Measurements from ENCODE around the gene CYSRT1.
A peak's percentile ranks its signal among the peaks of the same experiment; 100 is the strongest.
"Not testable (repeated sequence)": the region's sequence is repeated elsewhere in the genome, so short reads cannot be mapped to it uniquely, and the experiment has no call there.

CYSRT1 gene

DNA sequence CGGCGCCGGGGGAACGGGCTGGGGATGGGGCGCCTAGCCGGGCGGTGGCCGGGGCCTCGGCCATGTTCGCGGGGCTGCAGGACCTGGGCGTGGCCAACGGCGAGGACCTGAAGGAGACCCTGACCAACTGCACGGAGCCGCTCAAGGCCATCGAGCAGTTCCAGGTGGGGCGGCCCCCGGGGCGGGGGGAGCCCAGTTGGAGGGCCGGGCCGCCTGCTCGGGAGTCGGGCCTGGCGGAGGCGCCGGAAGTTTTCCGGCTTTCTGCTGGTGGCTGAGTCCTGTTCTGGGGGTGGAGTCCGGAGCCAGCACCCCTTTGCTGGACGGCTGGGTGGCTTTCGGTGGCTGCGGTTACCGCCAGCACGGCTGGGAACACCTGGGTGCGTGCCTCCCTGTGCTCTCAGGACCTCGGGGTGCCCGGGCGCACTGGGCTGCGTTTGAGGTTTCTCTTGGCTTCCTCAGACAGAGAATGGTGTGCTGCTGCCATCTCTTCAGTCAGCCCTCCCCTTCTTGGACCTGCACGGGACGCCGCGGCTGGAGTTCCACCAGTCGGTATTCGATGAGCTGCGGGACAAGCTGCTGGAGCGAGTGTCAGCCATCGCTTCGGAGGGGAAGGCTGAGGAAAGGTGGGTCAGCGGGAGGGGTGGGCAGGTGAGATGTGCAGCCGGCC lies 30.6 kb downstream of the CYSRT1 start:
- DNase-seq (no peak), ATAC-seq (replicated peaks) (peak; percentile 12)
- Mint-ChIP-seq H3K4me1 (ENCODE audit: low read depth in 2 of 2) (peaks cover 5 to 11% of the 10 kb centered on the region in 2 donors), H3K27me3 (no peaks in the 10 kb centered on the region), H3K9me3 (no peaks in the 10 kb centered on the region), H3K27ac (no peak overlapping the region), H3K4me3 (peak overlapping the region; percentile 85 to 91), H3K36me3 (ENCODE audit: insufficient read depth) (peaks cover 45% of the 10 kb centered on the region)

- Mint-ChIP-seq H3K9me3 (no peaks in the 10 kb centered on the region), H3K27me3 (no peaks in the 10 kb centered on the region), H3K4me3 (peak overlapping the region; percentile 85 to 91), H3K4me1 (ENCODE audit: low read depth in 2 of 2) (peaks cover 5 to 11% of the 10 kb centered on the region in 2 donors), H3K27ac (peak overlapping the region in 1 of 2 donors; percentile 5), H3K36me3 (ENCODE audit: insufficient read depth) (peaks cover 52% of the 10 kb centered on the region)
- no peak for ATAC-seq (replicated peaks)
- DNase-seq: no peak
Measured at GRCh38 chr9:137256362-137256761, 31.4 kb downstream of the CYSRT1 start.

DNA sequence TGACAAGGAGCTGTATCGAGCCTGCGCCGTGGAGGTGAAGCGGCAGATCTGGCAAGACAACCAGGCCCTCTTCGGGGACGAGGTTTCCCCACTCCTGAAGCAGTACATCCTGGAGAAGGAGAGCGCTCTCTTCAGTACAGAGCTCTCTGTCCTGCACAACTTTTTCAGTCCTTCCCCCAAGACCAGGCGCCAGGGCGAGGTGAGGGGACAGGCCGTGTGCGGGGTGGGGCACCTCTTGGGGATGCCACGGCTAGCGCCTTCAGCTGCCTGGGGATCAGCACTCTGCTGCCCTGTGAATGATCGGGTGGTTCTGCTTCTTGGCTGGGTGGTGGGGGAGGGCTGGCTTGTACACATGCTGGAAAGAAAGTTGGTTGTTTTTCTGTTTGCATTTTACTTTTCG lies 31.9 kb downstream of the CYSRT1 start:
- peaks cover 52% of the 10 kb centered on the region for H3K36me3 Mint-ChIP-seq (ENCODE audit: insufficient read depth)
- no peaks in the 10 kb centered on the region for H3K9me3 Mint-ChIP-seq
- no peak overlapping the region for H3K27ac Mint-ChIP-seq
- peaks cover 8 to 11% of the 10 kb centered on the region in 2 donors for H3K4me1 Mint-ChIP-seq (ENCODE audit: low read depth in 2 of 2)
- no peak for ATAC-seq (replicated peaks)
- no peak for DNase-seq
- H3K27me3 Mint-ChIP-seq: no peaks in the 10 kb centered on the region
- peak overlapping the region; percentile 85 to 91 for H3K4me3 Mint-ChIP-seq

- not testable (repeated sequence) for ATAC-seq (replicated peaks); H3K9me3 Mint-ChIP-seq; H3K27ac Mint-ChIP-seq; H3K4me3 Mint-ChIP-seq; H3K4me1 Mint-ChIP-seq (ENCODE audit: low read depth in 2 of 2); DNase-seq; H3K27me3 Mint-ChIP-seq
- peaks cover 55% of the 10 kb centered on the region for H3K36me3 Mint-ChIP-seq (ENCODE audit: insufficient read depth)
Measured at GRCh38 chr9:137262173-137262908, 37.4 kb downstream of the CYSRT1 start.

- DNase-seq (no peak), ATAC-seq (replicated peaks) (no peak)
- peaks cover 0 to 3% of the 10 kb centered on the region in 2 donors for H3K4me1 Mint-ChIP-seq (ENCODE audit: low read depth in 2 of 2)
- no peak overlapping the region for H3K4me3 Mint-ChIP-seq
- H3K27ac Mint-ChIP-seq: no peak overlapping the region
- no peaks in the 10 kb centered on the region for H3K9me3 Mint-ChIP-seq
- H3K36me3 Mint-ChIP-seq (ENCODE audit: insufficient read depth): peaks cover 57% of the 10 kb centered on the region
- no peaks in the 10 kb centered on the region for H3K27me3 Mint-ChIP-seq
Measured at GRCh38 chr9:137262909-137263285, 37.9 kb downstream of the CYSRT1 start.

DNA sequence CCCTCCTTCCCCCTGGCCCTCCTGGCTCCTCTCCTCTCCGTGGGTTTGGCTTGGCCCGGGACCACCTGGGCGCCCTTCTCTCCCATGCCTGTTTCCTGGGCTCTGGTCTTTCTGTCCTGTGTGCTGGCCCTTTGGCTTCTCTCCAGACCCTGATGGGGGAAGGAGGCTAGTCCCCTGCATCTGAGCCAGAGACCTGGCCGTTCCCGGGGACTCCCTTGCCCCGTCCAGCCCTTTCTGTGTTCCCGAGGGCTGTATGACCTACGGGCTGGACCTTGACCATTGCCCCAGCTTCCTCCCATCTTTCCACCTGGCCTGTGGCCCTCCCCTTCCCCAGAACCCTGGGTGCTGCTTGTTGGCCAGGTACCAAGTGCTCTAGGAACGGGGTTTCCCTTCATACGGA lies 38.5 kb downstream of the CYSRT1 start:
- Mint-ChIP-seq H3K36me3 (ENCODE audit: insufficient read depth) (peaks cover 55% of the 10 kb centered on the region), H3K27me3 (no peaks in the 10 kb centered on the region), H3K27ac (peak overlapping the region in 1 of 2 donors; percentile 60), H3K4me1 (ENCODE audit: low read depth in 2 of 2) (peaks cover 0 to 5% of the 10 kb centered on the region in 2 donors), H3K9me3 (no peaks in the 10 kb centered on the region), H3K4me3 (no peak overlapping the region)
- no peak for ATAC-seq (replicated peaks)
- no peak for DNase-seq

- H3K27me3 Mint-ChIP-seq: no peaks in the 10 kb centered on the region
- peaks cover 51% of the 10 kb centered on the region for H3K36me3 Mint-ChIP-seq (ENCODE audit: insufficient read depth)
- no peak overlapping the region for H3K4me3 Mint-ChIP-seq
- peaks cover 0 to 8% of the 10 kb centered on the region in 2 donors for H3K4me1 Mint-ChIP-seq (ENCODE audit: low read depth in 2 of 2)
- DNase-seq: no peak
- no peak for ATAC-seq (replicated peaks)
- no peaks in the 10 kb centered on the region for H3K9me3 Mint-ChIP-seq
- H3K27ac Mint-ChIP-seq: peak overlapping the region in 1 of 2 donors; percentile 60
Measured at GRCh38 chr9:137264067-137264466, 39.1 kb downstream of the CYSRT1 start.

DNA sequence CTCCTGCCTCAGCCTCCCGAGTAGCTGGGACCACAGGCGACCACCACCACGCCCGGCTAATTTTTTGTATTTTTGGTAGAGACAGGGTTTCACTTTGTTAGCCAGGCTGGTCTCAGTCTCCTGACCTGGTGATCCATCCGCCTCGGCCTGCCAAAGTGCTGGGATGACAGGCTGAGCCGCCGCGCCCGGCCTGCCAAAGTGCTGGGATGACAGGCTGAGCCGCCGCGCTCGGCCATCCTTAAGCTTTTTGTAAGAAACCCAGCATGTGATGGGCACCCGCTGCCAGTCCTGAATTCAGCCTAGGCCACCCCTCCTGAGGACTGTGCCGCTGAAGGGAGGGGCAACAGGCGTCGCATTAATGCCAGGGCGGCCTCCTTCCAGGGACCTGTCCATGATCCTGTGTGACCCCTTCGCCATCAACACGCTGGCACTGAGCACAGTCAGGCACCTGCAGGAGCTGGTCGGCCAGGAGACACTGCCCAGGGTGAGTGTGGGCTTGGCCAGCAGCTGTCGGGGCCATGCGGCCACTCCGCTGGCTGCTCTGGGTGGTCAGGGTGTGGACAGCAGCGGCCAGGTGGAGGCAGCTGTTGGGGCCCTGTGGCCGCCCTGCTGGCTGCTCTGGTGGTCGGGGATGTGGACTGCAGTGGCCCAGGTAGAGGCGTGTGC lies 40.7 kb downstream of the CYSRT1 start:
- ATAC-seq (replicated peaks) (no peak), DNase-seq (no peak)
- Mint-ChIP-seq H3K4me1 (ENCODE audit: low read depth in 2 of 2) (peaks cover 6 to 8% of the 10 kb centered on the region in 2 donors), H3K4me3 (no peak overlapping the region), H3K27ac (no peak overlapping the region), H3K27me3 (no peaks in the 10 kb centered on the region), H3K9me3 (no peaks in the 10 kb centered on the region), H3K36me3 (ENCODE audit: insufficient read depth) (peaks cover 44% of the 10 kb centered on the region)

- peaks cover 7 to 8% of the 10 kb centered on the region in 2 donors for H3K4me1 Mint-ChIP-seq (ENCODE audit: low read depth in 2 of 2)
- DNase-seq (no peak), ATAC-seq (replicated peaks) (no peak)
- H3K36me3 Mint-ChIP-seq (ENCODE audit: insufficient read depth): peaks cover 42% of the 10 kb centered on the region
- H3K9me3 Mint-ChIP-seq: no peaks in the 10 kb centered on the region
- H3K27me3 Mint-ChIP-seq: no peaks in the 10 kb centered on the region
- H3K4me3 Mint-ChIP-seq: no peak overlapping the region
- H3K27ac Mint-ChIP-seq: no peak overlapping the region
Measured at GRCh38 chr9:137266162-137266527, 41.2 kb downstream of the CYSRT1 start.

DNA sequence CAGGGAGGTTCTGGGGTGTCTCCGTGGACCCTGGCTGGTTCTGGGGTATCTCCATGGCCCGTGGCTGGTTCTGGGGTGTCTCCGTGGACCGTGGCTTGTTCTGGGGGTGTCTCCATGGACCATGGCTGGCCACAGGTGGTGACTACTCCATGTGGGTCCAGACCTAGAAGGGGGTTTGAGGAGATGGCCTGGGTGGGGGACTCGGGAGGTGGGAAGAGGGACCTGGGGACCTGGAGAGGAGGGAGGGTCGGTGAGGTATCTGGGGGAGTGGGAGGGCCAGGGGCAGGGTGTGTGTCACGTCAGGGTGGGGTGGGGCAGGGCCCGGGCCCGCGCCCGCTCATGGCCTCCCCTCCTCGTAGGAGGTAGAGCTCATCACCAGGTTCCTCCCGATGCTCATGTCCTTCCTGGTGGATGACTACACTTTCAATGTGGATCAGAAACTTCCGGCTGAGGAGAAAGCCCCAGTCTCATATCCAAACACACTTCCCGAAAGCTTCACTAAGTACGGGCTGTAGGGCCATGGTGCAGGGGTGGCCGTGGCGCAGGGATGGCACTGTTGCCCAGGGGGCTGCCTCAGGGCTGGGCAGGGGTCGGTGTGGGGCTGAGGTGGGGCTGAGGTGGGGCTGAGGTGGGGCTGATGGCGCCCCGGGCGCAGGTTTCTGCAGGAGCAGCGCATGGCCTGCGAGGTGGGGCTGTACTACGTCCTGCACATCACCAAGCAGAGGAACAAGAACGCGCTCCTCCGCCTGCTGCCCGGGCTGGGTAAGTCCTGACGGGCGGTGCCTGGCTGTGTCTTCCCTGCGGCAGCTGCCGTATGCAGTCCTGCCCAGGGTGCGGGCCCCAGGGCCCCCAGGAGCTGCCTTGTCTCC lies 41.8 kb downstream of the CYSRT1 start:
- Mint-ChIP-seq H3K27me3 (no peaks in the 10 kb centered on the region), H3K27ac (no peak overlapping the region), H3K36me3 (ENCODE audit: insufficient read depth) (peaks cover 39% of the 10 kb centered on the region), H3K4me1 (ENCODE audit: low read depth in 2 of 2) (peaks cover 10 to 11% of the 10 kb centered on the region in 2 donors), H3K9me3 (no peaks in the 10 kb centered on the region), H3K4me3 (no peak overlapping the region)
- ATAC-seq (replicated peaks) (no peak), DNase-seq (no peak)

DNA sequence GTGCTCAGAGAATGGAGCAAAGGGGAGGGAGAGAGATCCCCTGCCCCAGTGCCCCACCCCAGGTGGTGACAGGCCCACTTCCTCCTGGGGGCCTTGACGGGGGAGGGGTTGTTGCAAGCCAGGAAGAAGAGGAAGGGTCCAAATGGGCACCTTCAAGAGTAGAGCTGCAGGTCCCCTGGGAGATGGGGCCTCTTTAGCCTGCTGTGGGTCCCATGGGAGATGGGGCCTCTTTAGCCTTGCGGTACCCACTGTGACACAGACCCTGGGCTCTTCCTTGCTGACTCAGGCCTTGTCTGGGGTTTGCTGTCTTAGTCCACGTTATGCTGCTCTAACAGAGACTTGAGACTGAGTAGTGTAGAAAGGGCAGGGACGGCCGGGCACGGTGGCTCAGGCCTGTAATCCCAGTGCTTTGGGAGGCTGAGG lies 43.0 kb downstream of the CYSRT1 start:
- H3K27me3 Mint-ChIP-seq: no peaks in the 10 kb centered on the region
- no peak overlapping the region for H3K4me3 Mint-ChIP-seq
- H3K4me1 Mint-ChIP-seq (ENCODE audit: low read depth in 2 of 2): peaks cover 9 to 11% of the 10 kb centered on the region in 2 donors
- H3K36me3 Mint-ChIP-seq (ENCODE audit: insufficient read depth): peaks cover 39% of the 10 kb centered on the region
- H3K9me3 Mint-ChIP-seq: no peaks in the 10 kb centered on the region
- no peak overlapping the region for H3K27ac Mint-ChIP-seq
- ATAC-seq (replicated peaks) (no peak), DNase-seq (no peak)

- Mint-ChIP-seq H3K4me3 (no peak overlapping the region), H3K27ac (no peak overlapping the region), H3K4me1 (ENCODE audit: low read depth in 2 of 2) (peaks cover 9 to 11% of the 10 kb centered on the region in 2 donors), H3K9me3 (no peaks in the 10 kb centered on the region), H3K27me3 (no peaks in the 10 kb centered on the region), H3K36me3 (ENCODE audit: insufficient read depth) (peaks cover 39% of the 10 kb centered on the region)
- no peak for DNase-seq
- no peak for ATAC-seq (replicated peaks)
Measured at GRCh38 chr9:137268538-137269201, 43.7 kb downstream of the CYSRT1 start.

Measured in effector memory CD8-positive, alpha-beta T cell (primary cell).